Keratinocyte (primary cell): ENCODE results near the gene MED9. TPM values are rescaled to one million over a fixed set of nuclear protein-coding genes. Genes with fewer than 3 reads are reported as not detected.

ENCODE experiments used
- DNase-seq: peaks from one replicate; pipeline ENCODE4 v3.0.0-alpha.2; 2011; ENCODE audit warnings: low read depth, missing footprints, low spot score
- FAIRE-seq: peaks from 2 replicates; lab custom pipeline; 2011; peaks lifted over from hg19 to GRCh38; lab: Jason Lieb, UNC
- H2AFZ ChIP-seq: 2 replicates; pipeline ENCODE4 v1.6.0; 2012; ENCODE audit warnings: low read length, control low read depth, inconsistent platforms; ENCODE audit not compliant: control insufficient read depth
- H3K27ac ChIP-seq: 2 replicates; pipeline ENCODE4 v1.5.1; 2011; ENCODE audit warnings: low read length; ENCODE audit not compliant: control insufficient read depth, insufficient read depth
- H3K27me3 ChIP-seq: 3 replicates; pipeline ENCODE4 v1.6.0; 2011; ENCODE audit warnings: low read length; ENCODE audit not compliant: control insufficient read depth, insufficient read depth; ENCODE audit errors: extremely low read depth
- H3K36me3 ChIP-seq, 2 experiments: 2 replicates in 1 of 2; 3 replicates in 1 of 2; pipeline ENCODE4 v1.5.1; 2011; ENCODE audit warnings: low read length in 2 of 2, mild to moderate bottlenecking in 1 of 2; ENCODE audit not compliant: control insufficient read depth in 2 of 2, insufficient read depth in 2 of 2; ENCODE audit errors: extremely low read depth in 1 of 2
- H3K4me1 ChIP-seq: 3 replicates; pipeline ENCODE4 v1.5.1; 2011; ENCODE audit warnings: low read length; ENCODE audit not compliant: control insufficient read depth, insufficient read depth; ENCODE audit errors: extremely low read depth
- H3K4me2 ChIP-seq: 3 replicates; pipeline ENCODE4 v1.6.0; 2011; ENCODE audit warnings: low read depth, low read length; ENCODE audit not compliant: control insufficient read depth, insufficient read depth; ENCODE audit errors: extremely low read depth
- H3K4me3 ChIP-seq, 3 experiments: fragments of 200-600 bp in 1 of 3; sonication (generic) in 1 of 3; 2 replicates in 2 of 3; 3 replicates in 1 of 3; pipeline ENCODE4 v1.5.1; 2011 to 2016; ENCODE audit warnings: low read length in 3 of 3, mild to moderate bottlenecking in 3 of 3, control low read depth in 2 of 3, inconsistent platforms in 1 of 3, low read depth in 1 of 3, mixed read lengths in 1 of 3, mixed run types in 1 of 3, moderate library complexity in 1 of 3; ENCODE audit not compliant: control insufficient read depth in 2 of 3, insufficient read depth in 2 of 3; ENCODE audit errors: extremely low read depth in 1 of 3
- H3K79me2 ChIP-seq: 2 replicates; pipeline ENCODE4 v1.6.0; 2012; ENCODE audit warnings: low read length; ENCODE audit not compliant: control insufficient read depth, insufficient read depth
- H3K9ac ChIP-seq: 3 replicates; pipeline ENCODE4 v1.6.0; 2011; ENCODE audit warnings: low read length; ENCODE audit not compliant: control insufficient read depth, insufficient read depth; ENCODE audit errors: extremely low read depth
- H3K9me1 ChIP-seq: 3 replicates; pipeline ENCODE4 v1.6.0; 2011; ENCODE audit warnings: low read length; ENCODE audit not compliant: control insufficient read depth, insufficient read depth; ENCODE audit errors: extremely low read depth
- H3K9me3 ChIP-seq: 2 replicates; pipeline ENCODE4 v1.5.1; 2012; ENCODE audit warnings: low read depth, low read length; ENCODE audit not compliant: control insufficient read depth
- H4K20me1 ChIP-seq: 3 replicates; pipeline ENCODE4 v1.6.0; 2011; ENCODE audit warnings: low read length; ENCODE audit not compliant: control insufficient read depth, insufficient read depth; ENCODE audit errors: extremely low read depth
- CTCF ChIP-seq, 3 experiments: IDR thresholded peaks in 1 of 3; conservative IDR thresholded peaks in 1 of 3; optimal IDR thresholded peaks in 1 of 3; 2 replicates in 2 of 3; 3 replicates in 1 of 3; pipeline versions ENCODE3 to v1.5.1; 2011; ENCODE audit warnings: low read length in 3 of 3, mild to moderate bottlenecking in 3 of 3, moderate library complexity in 2 of 3, control low read depth in 1 of 3, inconsistent platforms in 1 of 3; ENCODE audit not compliant: insufficient read depth in 2 of 3; ENCODE audit errors: extremely low read depth in 1 of 3
- EZH2 ChIP-seq: IDR thresholded peaks from one replicate; pipeline ENCODE4 v1.6.1; 2012; ENCODE audit warnings: inconsistent platforms, mild to moderate bottlenecking, low read length, moderate library complexity
- dilution Hi-C: fragments of 300-500 bp; cut with MboI; formaldehyde crosslinking; loops from one replicate; pipeline ENCODE4 v1.7.0; 2020; ENCODE audit warnings: low sequenced_read_pairs; ENCODE audit not compliant: extremely low pct_ligation_motif_present
- polyA plus RNA-seq, 5 experiments: library from polyadenylated mRNA; depleted of rRNA in 3 of 5; stranded (reverse) in 3 of 5; stranded (forward) in 1 of 5; unstranded in 1 of 5; fragments of >200 nt; gene quantifications; 1 replicate in 1 of 5; 2 replicates in 3 of 5; 3 replicates in 1 of 5; pipeline versions ENCODE4 v1.2.1 to v1.2.3, GENCODE V29; 2011 to 2012; ENCODE audit warnings: missing spikeins in 2 of 5, low read depth in 1 of 5, low replicate concordance in 1 of 5

MED9 gene
- polyA plus RNA-seq, 1 donor (not counting 4 experiments of a cell fraction or from before 2014, with no cell fraction given): 6.9 TPM

GRCh38 chr17:17497845-17498520, 21.2 kb downstream of the MED9 start:
- Histone ChIP-seq H3K36me3 (no peaks in the 10 kb centered on the region), H3K79me2 (no peaks in the 10 kb centered on the region), H2AFZ (no peak overlapping the region), H3K9ac (no peak overlapping the region), H3K4me1 (peaks cover 9% of the 10 kb centered on the region), H3K27me3 (peaks cover 60% of the 10 kb centered on the region), H4K20me1 (peaks cover 5% of the 10 kb centered on the region), H3K9me1 (no peaks in the 10 kb centered on the region), H3K27ac (no peak overlapping the region), H3K9me3 (no peaks in the 10 kb centered on the region), H3K4me3 (no peak overlapping the region), H3K4me2 (no peak overlapping the region)
- DNase-seq: no peak
- dilution Hi-C loops: no loop called here
- TF ChIP-seq CTCF (optimal IDR thresholded peaks at IDR 0.05 in 1 of 3, IDR thresholded peaks at IDR 0.05 in 1 of 3, conservative IDR thresholded peaks at IDR 0.05 in 1 of 3; ENCODE audit: extremely low read depth in 1 of 3, insufficient read depth in 2 of 3, low read length in 3 of 3) (no peak), EZH2 (no peak)
- no peak for FAIRE-seq

GRCh38 chr17:17498606-17499301, 22.0 kb downstream of the MED9 start:
- no peak for FAIRE-seq
- Histone ChIP-seq H3K4me2 (no peak overlapping the region), H4K20me1 (peaks cover 3% of the 10 kb centered on the region), H3K27ac (no peak overlapping the region), H3K4me3 (no peak overlapping the region), H2AFZ (no peak overlapping the region), H3K9ac (no peak overlapping the region), H3K4me1 (peaks cover 9% of the 10 kb centered on the region), H3K79me2 (no peaks in the 10 kb centered on the region), H3K27me3 (peaks cover 67% of the 10 kb centered on the region), H3K9me1 (no peaks in the 10 kb centered on the region), H3K9me3 (no peaks in the 10 kb centered on the region), H3K36me3 (no peaks in the 10 kb centered on the region)
- no peak for DNase-seq
- dilution Hi-C loops: no loop called here
- TF ChIP-seq EZH2 (no peak), CTCF (optimal IDR thresholded peaks at IDR 0.05 in 1 of 3, IDR thresholded peaks at IDR 0.05 in 1 of 3, conservative IDR thresholded peaks at IDR 0.05 in 1 of 3; ENCODE audit: extremely low read depth in 1 of 3, insufficient read depth in 2 of 3, low read length in 3 of 3) (no peak)
